ENCODE results near the gene SLC17A4.

DNA sequence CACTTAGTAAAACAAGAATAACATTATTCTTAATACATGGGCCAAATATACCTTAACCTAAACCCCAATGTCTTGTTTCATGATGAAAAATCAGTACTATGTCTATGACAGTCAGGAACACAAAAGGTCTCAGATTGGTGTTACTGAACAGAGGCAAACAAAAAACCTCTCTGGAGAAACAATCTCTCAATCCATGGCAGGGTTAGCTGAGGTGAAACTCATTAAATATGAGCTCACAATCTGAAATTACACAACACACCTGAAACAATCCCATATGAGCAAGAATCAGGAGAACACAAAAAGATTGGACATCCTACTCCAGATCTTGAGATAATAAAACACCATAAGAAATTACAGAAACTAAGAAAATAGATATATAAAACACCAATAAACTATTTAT is 6.5 kb upstream of the SLC17A4 start:
- TF ChIP-seq, protein P1, sequence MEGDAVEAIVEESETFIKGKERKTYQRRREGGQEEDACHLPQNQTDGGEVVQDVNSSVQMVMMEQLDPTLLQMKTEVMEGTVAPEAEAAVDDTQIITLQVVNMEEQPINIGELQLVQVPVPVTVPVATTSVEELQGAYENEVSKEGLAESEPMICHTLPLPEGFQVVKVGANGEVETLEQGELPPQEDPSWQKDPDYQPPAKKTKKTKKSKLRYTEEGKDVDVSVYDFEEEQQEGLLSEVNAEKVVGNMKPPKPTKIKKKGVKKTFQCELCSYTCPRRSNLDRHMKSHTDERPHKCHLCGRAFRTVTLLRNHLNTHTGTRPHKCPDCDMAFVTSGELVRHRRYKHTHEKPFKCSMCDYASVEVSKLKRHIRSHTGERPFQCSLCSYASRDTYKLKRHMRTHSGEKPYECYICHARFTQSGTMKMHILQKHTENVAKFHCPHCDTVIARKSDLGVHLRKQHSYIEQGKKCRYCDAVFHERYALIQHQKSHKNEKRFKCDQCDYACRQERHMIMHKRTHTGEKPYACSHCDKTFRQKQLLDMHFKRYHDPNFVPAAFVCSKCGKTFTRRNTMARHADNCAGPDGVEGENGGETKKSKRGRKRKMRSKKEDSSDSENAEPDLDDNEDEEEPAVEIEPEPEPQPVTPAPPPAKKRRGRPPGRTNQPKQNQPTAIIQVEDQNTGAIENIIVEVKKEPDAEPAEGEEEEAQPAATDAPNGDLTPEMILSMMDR (IDR thresholded peaks at IDR 0.05), result no peak
- no peak for TF ChIP-seq POLR2A (IDR thresholded peaks at IDR 0.05)

Measured in thyroid gland (tissue), 4 donors.